GM12878 (cell line): Measurements from ENCODE around the gene TTC38.

ENCODE experiments used
- EZH2 ChIP-seq: IDR thresholded peaks from 2 replicates; pipeline ENCODE4 v1.6.1; 2012; ENCODE audit warnings: low read depth, mild to moderate bottlenecking, control low read depth, inconsistent platforms, low read length, borderline replicate concordance; ENCODE audit not compliant: control insufficient read depth
- GABPA ChIP-seq: IDR thresholded peaks from 2 replicates; pipeline ENCODE4 v1.6.1; 2014; ENCODE audit warnings: antibody characterized with exemption, low read depth, mild to moderate bottlenecking, inconsistent platforms
- RCOR1 ChIP-seq: conservative IDR thresholded peaks from 2 replicates; pipeline ENCODE4 v1.6.1; 2012; ENCODE audit warnings: low read depth, low read length, improper control_type of control experiment
- TCF3 ChIP-seq: IDR thresholded peaks from 2 replicates; pipeline ENCODE4 v1.6.1; 2012; ENCODE audit warnings: low read depth, mild to moderate bottlenecking, low read length, borderline replicate concordance; ENCODE audit not compliant: insufficient read depth

DNA sequence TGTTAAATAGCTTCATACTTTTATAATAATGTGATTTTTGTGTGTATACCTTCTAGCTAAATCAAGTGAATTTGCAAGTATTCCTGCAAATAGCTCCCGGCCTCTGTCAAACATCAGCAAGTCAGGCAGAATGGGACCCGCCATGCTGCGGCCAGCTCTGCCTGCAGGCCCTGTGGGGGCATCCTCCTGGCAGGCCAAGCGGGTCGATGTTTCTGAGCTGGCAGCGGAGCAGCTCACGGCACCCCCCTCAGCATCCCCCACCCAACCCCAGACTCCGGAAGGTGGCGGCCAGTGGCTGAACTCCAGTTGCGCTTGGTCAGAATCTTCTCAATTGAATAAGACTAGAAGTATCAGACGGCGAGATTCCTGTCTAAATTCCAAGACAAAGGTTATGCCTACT lies 48.2 kb downstream of the TTC38 start:
- TF ChIP-seq EZH2 (no peak), TCF3 (no peak), RCOR1 (no peak), GABPA (no peak)
